HS-27A (cell line): Measurements from ENCODE around the gene IGFBP3.

Experiments used
- DNase-seq: peaks from one replicate; pipeline ENCODE4 v3.0.0-alpha.2; 2012; ENCODE audit warnings: low read depth, missing footprints

IGFBP3 gene

DNA sequence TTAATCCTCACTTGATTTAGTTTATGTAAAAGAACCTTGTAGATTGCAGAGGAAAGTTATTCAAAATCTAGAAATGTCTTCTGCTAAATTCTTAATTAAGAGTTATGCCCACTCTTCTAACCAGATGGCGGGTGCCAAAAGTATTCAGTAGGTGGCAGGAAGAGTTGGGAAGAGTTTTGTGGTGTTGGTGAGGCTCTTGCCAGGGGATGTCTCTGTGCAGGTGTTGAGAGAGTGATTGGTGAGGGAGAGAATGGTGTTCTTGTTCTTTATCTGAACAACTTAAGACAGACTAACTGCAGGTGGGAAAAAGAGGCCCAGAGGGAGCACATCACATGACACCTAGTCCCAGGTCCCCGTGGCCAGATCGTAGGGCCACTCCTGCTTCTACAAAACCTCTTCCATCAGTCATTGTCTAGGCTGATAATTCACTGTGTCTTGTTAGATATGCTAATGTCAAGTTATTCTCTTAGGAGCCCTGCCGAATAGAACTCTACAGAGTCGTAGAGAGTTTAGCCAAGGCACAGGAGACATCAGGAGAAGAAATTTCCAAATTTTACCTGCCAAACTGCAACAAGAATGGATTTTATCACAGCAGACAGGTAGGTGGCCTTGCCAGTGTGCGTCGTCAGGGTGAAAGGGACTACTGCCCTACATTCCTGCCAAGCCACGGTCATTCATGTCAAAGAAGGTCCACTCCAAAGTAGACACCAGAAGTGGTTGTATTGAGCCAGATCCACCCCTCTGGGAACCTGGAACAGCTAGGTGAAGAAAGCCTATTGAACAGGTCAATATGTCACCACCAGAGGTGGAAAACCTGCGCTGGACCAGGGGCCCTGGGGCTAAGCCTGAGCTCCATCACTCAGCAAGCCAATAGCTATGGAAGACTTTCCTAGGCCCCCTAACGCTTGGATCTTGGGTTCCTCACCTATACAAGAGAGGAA, 29.3 kb downstream of the IGFBP3 start:
- no peak for DNase-seq

- no peak for DNase-seq
Observed at GRCh38 chr7:45890902-45891461, 30.1 kb downstream of the IGFBP3 start.

DNA sequence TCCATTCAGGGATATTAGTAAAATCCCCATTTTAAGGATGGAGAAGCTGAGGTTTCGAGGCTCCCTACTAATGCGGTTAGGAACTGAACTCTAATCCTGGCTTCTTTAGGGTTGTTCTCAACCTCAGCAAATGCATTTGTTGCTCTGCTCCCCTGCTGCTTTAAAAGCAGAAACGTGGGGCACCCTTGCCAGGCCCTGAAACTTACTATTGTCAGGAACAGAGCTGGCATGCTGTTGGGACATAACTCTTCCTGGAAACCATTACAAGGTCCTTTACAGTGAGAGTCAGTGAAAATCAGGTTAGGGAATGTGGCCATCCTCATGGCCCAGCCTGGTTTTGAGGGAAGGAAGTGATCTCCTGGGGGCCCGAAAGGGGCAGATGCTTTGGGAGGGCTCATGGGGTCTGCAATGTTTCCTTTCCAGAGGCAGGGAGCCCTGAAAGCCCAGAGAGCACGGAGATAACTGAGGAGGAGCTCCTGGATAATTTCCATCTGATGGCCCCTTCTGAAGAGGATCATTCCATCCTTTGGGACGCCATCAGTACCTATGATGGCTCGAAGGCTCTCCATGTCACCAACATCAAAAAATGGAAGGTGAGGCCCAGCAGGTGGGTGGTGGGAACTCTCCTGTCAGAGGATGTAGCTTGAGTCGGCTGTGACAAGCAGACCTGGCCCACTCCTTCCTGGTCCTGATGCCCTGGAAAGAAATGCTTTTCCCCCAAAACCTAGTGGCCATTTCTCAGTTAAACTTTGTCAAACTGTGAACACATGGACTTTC, 30.8 kb downstream of the IGFBP3 start:
- DNase-seq, result no peak

- DNase-seq, result no peak
Observed at GRCh38 chr7:45889367-45890067, 31.6 kb downstream of the IGFBP3 start.

DNA sequence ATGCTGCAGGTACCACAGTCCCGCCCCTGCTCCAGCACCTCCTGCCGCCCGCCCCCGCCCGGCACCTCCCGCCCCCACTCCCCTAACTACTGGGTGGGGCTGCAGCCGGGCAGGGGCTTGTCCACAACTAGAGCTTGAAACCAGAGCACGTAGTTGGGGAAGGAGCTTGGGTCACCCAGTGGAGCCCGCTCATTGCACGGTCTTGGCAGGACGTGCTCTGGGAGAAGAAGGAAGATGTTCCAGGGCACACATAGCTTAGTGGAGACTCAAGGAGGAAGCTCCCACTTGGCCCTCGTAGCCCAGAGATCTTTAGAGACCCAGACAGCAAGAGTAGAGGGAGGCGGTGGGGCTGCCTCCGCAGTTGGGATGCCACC, 32.1 kb downstream of the IGFBP3 start:
- no peak for DNase-seq

GRCh38 chr7:45888185-45888992, 32.7 kb downstream of the IGFBP3 start, which contains the start of gene IGFBP1:
IGFBP1 (plus strand) TSS chr7:45888488; CDS start chr7:45888653, 165 bp downstream.
- no peak for DNase-seq

DNA sequence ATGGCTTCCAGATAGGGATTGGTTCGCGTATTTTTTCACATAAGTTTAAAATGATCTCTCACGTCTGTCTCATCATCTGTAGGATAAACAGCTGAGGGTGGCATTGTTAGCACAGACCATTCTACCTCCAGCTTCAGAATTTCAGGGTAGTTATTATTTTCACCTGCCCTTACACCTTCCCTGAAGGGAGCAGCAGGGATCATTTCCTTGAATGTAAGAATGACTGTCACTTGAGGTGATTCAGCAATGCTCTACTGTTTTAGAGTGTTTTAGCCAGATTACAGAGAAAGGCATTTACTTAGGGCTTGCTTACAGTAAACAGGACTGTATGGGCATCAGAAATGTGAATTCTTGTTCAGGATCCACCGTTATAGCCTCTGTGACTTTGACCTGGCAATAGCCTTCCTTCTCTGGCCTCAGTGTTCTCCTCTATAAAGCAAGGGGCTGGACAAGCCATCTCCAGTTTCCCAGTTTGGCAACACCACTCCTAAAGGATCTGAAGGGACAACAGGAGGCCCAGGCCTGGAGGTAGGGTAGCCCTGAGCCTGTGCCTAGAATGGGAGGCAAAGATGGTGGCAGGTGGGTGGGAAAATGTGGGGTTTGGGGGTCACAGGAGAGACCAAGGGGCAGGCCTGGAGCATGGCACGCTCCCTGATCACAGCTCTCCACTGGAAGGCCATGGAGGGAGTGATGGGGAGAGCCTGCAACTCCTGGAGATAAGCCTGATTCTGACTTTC, 34.0 kb downstream of the IGFBP3 start:
- no peak for DNase-seq

DNA sequence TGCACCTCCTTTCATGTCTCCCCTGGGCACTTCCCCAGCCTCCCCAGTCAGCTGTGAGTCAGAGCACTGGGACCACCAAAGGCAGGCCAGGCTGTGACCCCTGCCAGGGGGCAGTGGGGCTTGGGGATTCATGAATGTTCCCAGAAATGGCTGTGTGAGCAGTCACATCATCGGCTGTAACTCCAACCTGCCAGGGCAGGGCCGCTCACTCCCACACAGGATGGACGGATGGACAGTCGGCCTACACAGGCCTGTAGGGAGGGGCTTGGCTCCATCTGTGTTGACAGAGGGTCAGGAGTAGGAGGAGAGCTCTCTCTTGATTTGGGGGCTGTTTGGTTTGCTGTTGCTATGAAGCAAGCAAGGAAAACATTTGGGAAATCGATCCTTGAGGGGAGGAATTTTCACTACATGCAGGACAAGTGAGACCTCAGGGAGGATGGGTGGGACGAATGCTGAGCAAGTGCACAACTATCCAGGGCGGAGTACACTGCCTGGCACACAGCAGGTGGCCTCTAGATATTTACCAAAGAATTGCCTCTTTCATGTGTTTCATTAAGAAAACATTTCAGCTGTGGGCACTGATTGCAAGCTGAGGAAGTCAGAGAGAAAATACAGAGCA, 35.7 kb downstream of the IGFBP3 start:
- peak; percentile 88 for DNase-seq

DNA sequence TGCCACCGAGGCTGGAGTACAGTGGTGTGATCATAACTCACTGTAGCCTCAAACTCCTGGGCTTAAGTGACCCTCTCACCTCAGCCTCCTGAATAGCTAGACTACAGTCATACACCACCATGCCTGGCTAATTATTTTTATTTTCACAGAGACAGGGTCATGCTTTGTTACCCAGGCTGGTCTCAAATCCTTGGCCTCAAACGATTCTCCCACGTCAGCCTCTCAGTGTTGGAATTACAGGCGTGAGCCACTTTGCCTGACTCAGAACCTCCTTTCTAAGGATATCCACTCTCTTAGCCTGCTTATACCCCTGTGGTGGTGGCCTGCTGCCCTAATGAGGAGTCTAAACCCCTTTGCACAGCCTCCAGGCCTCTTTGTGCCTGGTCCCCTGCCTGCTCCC, 36.9 kb downstream of the IGFBP3 start:
- no peak for DNase-seq

DNA sequence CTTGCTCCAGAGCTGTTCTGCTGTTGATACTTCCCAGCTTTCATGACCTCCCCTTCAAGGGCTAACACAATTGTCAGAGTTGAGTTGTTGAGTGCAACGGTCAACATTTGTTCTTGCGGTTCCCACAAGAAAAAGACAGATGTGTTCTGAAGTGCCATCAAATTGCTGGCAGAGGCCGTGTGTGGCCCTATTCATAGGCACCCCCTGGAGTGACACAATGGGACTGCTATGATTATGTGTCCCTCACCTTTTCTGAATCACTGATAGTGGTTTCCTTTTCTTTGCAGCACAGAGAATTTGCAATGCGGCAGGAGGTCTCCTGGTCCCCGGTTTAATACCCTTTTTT, 38.6 kb downstream of the IGFBP3 start:
- no peak for DNase-seq

GRCh38 chr7:45881759-45882464, 39.2 kb downstream of the IGFBP3 start:
- DNase-seq, result no peak

- no peak for DNase-seq
Observed at GRCh38 chr7:45881280-45881758, 39.8 kb downstream of the IGFBP3 start.

DNA sequence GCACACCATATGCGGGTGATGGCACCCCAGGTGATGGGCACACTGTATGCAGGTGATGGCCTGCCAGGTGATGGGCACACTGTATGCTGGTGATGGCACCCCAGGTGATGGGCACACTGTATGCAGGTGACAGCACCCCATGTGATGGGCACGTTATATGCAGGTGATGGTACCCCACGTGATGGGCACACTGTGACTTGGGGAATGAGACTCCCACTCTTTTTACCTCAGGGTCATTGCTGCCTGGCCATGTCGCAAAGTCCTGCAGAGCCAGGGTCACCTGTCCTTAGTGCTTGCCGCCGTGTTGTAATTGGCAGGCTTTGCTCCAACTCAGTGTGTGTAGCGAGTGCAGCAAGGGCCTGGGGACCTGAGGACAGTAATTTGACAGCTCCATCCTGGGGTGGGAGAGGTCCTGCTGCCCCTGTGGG, 40.6 kb downstream of the IGFBP3 start:
- DNase-seq, result no peak

DNA sequence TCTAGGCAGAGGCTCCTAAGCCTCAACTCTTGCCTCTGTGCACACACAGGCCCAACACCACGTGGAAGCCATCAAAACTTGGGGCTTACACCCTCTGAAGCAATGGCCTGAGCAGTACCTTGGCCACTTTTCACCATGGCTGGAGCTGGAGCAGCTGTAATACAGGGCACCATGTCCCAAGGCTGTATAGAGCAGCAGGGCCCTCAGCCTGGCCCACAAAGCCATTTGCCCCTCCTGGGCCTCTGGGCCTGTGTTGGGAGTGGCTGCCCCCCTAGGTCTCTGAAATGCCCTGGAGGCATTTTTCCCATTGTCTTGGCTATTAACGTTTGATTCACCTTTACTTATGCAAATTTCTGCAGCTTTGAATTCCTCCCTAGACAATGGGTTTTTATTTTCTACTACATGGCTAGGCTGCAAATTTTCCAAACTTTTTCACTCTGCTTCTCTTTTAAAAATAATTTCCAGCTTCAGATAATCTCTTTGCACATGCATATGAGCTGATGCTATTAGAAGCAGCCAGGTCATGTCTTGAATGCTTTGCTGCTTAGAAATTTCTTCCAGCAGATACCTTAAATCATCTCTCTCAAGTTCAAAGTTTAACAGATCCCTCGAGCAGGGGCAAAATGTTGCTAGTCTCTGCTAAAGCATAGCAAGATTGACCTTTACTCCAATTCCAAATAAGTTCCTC, 42.5 kb downstream of the IGFBP3 start:
- DNase-seq, result no peak

GRCh38 chr7:45876519-45876918, 44.6 kb downstream of the IGFBP3 start:
- DNase-seq, result no peak

DNA sequence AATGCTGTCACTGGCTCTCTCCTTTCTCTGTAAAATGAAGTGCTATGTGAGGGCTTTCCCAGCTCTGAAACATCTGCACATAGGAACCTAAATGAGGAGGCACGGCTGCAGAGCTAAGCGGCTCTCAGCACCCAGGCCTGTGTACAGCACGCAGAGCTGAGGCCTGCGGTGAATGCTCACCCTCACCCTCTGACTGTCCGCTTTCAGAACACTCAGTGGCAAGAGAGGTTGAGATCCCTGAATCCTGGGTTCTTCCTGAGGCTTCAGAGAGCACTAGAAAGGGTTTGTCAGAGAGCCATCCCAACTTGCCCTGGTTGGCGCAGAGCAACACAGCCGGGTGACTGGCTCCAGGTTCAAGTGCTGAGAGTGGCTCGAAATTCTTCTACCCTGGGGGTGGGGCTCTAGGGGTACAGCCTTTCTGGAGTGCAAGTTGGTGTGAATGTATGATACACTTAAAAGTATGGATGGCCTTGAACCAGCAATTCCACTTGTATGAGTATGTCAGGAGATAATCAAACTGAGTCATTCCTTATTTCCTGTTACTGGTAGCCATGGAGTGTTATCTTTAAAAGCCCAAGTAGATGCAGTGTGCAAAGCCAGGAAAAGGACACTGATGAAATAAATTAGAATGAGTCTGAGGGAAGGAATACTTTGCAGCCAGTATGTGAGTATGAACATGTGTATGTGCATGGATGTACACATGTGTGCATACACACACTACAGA, 46.5 kb downstream of the IGFBP3 start:
- DNase-seq, result peak; percentile 72

GRCh38 chr7:45873355-45873754, 47.7 kb downstream of the IGFBP3 start:
- no peak for DNase-seq

- no peak for DNase-seq
Observed at GRCh38 chr7:45873035-45873354, 48.1 kb downstream of the IGFBP3 start, which contains the start of gene CCDC201. CCDC201 (minus strand) TSS chr7:45873082; CDS start chr7:45873007, 75 bp downstream.
